Cardiac septum (tissue), 1 donor: ENCODE data around the gene PBRM1. TPM values are rescaled to one million over a fixed set of nuclear protein-coding genes. Genes with fewer than 3 reads are reported as not detected.

Experiments
- DNase-seq: peaks from one replicate; pipeline ENCODE4 v3.0.0-alpha.2; 2020; ENCODE audit warnings: low spot score
- intact Hi-C: fragments of 100-400 bp; cut with DNase I; formaldehyde crosslinking; loops from one replicate; pipeline ENCODE4 v1.14.0; 2022
- total RNA-seq: library from RNA; stranded (reverse); fragmentation: NEBNext Ultra II Directional; extraction: Animal tissue kit (Norgen Biotek cat#: 25700); gene quantifications from one replicate; pipeline ENCODE4 v1.2.1, GENCODE V29; 2021
- donor health status: DM: no; HTN: no; CAD: no.

Gene PBRM1
- total RNA-seq, 1 donor from 2014 or later = 50.2 TPM

- DNase-seq = no peak
- intact Hi-C loops = no loop called here
Measured at GRCh38 chr3:52547143-52547542, 138.6 kb downstream of the PBRM1 start.

- intact Hi-C loops = no loop called here
- DNase-seq = no peak
Measured at GRCh38 chr3:52546111-52546901, 139.4 kb downstream of the PBRM1 start.

GRCh38 chr3:52544937-52545336 is 140.8 kb downstream of the PBRM1 start:
- DNase-seq = no peak
- intact Hi-C loops = no loop called here

GRCh38 chr3:52541050-52541449 is 144.7 kb downstream of the PBRM1 start:
- no peak for DNase-seq
- intact Hi-C loops = no loop called here

- intact Hi-C loops = loop anchor here (5.0 to 10.0 kb wide), 2 partner anchors 67 to 626 kb away; partner anchors contain the start of gene PRKCD
- no peak for DNase-seq
Measured at GRCh38 chr3:52539010-52539653, 146.6 kb downstream of the PBRM1 start.

GRCh38 chr3:52537726-52538421 is 147.8 kb downstream of the PBRM1 start:
- intact Hi-C loops = loop anchor here (2.0 to 10.0 kb wide), 3 partner anchors 66 to 627 kb away; partner anchors contain the start of genes NISCH, PRKCD and TNNC1

GRCh38 chr3:52537165-52537620 is 148.5 kb downstream of the PBRM1 start:
- intact Hi-C loops = loop anchor here (2.0 to 10.0 kb wide), 3 partner anchors 65 to 628 kb away; partner anchors contain the start of genes NISCH, PRKCD and TNNC1
- DNase-seq = no peak

More at GRCh38 chr3:52537726-52538421, 147.8 kb downstream of the PBRM1 start:
- DNase-seq = no peak

- intact Hi-C loops = loop anchor here (2.0 to 10.0 kb wide), 3 partner anchors 64 to 628 kb away; partner anchors contain the start of genes NISCH, PRKCD and TNNC1
- peak; percentile 98 for DNase-seq
Measured at GRCh38 chr3:52536369-52537164, 149.1 kb downstream of the PBRM1 start, which contains the start of gene UQCC5. Gene UQCC5 (plus strand): TSS chr3:52536605. CDS start chr3:52536756, 151 bp downstream.

- intact Hi-C loops = loop anchor here (2.0 to 10.0 kb wide), 3 partner anchors 64 to 629 kb away; partner anchors contain the start of genes NISCH, PRKCD and TNNC1
- no peak for DNase-seq
Measured at GRCh38 chr3:52536112-52536368, 149.7 kb downstream of the PBRM1 start.

GRCh38 chr3:52535411-52536111 is 150.2 kb downstream of the PBRM1 start:
- DNase-seq = no peak

GRCh38 chr3:52534281-52535183 is 151.2 kb downstream of the PBRM1 start:
- intact Hi-C loops = loop anchor here (5.0 to 10.0 kb wide), 2 partner anchors 62 to 630 kb away; partner anchors contain the start of gene PRKCD
- peak; percentile 77 for DNase-seq

More at GRCh38 chr3:52535411-52536111, 150.2 kb downstream of the PBRM1 start:
- intact Hi-C loops = loop anchor here (2.0 to 10.0 kb wide), 3 partner anchors 63 to 629 kb away; partner anchors contain the start of genes NISCH, PRKCD and TNNC1

- peak; percentile 80 for DNase-seq
- intact Hi-C loops = loop anchor here (10.0 kb wide), 1 partner anchor 631 kb away; the partner anchor contains the start of gene PRKCD
Measured at GRCh38 chr3:52533623-52534280, 152.0 kb downstream of the PBRM1 start, which contains the start of gene NT5DC2. Gene NT5DC2 (minus strand): TSS chr3:52533857. CDS start chr3:52533737, 120 bp downstream.

- intact Hi-C loops = loop anchor here (10.0 kb wide), 1 partner anchor 632 kb away; the partner anchor contains the start of gene PRKCD
- DNase-seq = peak; percentile 77
Measured at GRCh38 chr3:52532838-52533622, 152.7 kb downstream of the PBRM1 start.

- intact Hi-C loops = loop anchor here (10.0 kb wide), 1 partner anchor 632 kb away; the partner anchor contains the start of gene PRKCD
- DNase-seq = peak; percentile 58
Measured at GRCh38 chr3:52532517-52532837, 153.2 kb downstream of the PBRM1 start.

- peak; percentile 73 for DNase-seq
- intact Hi-C loops = loop anchor here (2.0 to 10.0 kb wide), 2 partner anchors 49 to 633 kb away; partner anchors contain the start of gene PRKCD
Measured at GRCh38 chr3:52531860-52532516, 153.7 kb downstream of the PBRM1 start.
